Measurements from ENCODE around the gene RNPEP.

- TF ChIP-seq EZH2 (IDR thresholded peaks at IDR 0.05; ENCODE audit: low read depth), result no peak
- TF ChIP-seq CTCF (conservative IDR thresholded peaks at IDR 0.05), result no peak
Observed at GRCh38 chr1:201947697-201948008, 34.8 kb upstream of the RNPEP start.

All from PC-9 (cell line).